ENCODE results near the gene EMILIN1.

EMILIN1 gene

GRCh38 chr2:27127883-27128667 is 49.7 kb downstream of the EMILIN1 start:
- no peak for DNase-seq

- DNase-seq = no peak
Observed at GRCh38 chr2:27128668-27129571, 50.5 kb downstream of the EMILIN1 start.

GRCh38 chr2:27130396-27130795 is 52.0 kb downstream of the EMILIN1 start:
- no peak for DNase-seq

GRCh38 chr2:27131429-27131828 is 53.0 kb downstream of the EMILIN1 start:
- DNase-seq = no peak

GRCh38 chr2:27133195-27133875 is 54.9 kb downstream of the EMILIN1 start:
- no peak for DNase-seq

- peak; percentile 72 for DNase-seq
Observed at GRCh38 chr2:27133905-27134780, 55.7 kb downstream of the EMILIN1 start, which contains the start of gene PREB. Gene PREB, minus strand, starts transcription at chr2:27134636. Its CDS starts 215 bp downstream, at chr2:27134421.

- no peak for DNase-seq
Observed at GRCh38 chr2:27134781-27135477, 56.5 kb downstream of the EMILIN1 start.

GRCh38 chr2:27135478-27135955 is 57.1 kb downstream of the EMILIN1 start:
- no peak for DNase-seq

All from NCI-H187 treated with DMSO at 0.1 percent for 48 hours (cell line).